ENCODE measurements around the gene KPNA6.
A peak's percentile ranks its signal among the peaks of the same experiment; 100 is the strongest.

Gene KPNA6

GRCh38 chr1:32100359-32100758 is 7.5 kb upstream of the KPNA6 start:
- no peak for DNase-seq (ENCODE audit: extremely low spot score)
- POLR2A ChIA-PET, result no interaction called here
- CTCF ChIA-PET, result interaction anchor here (1.2 to 2.0 kb wide), 4 partner anchors 8 to 62 kb away, joined by 3 to 7 read pairs (median 4); partner anchors contain the start of gene KPNA6
- no peak for TF ChIP-seq CTCF (IDR thresholded peaks at IDR 0.05; ENCODE audit: control extremely low read depth, extremely low read depth, low read depth, missing control alignments)

GRCh38 chr1:32100807-32101708 is 6.8 kb upstream of the KPNA6 start:
- POLR2A ChIA-PET, result interaction anchor here (0.9 kb wide), 1 partner anchor 235 kb away, joined by 3 read pairs; the partner anchor contains the start of gene MARCKSL1
- DNase-seq (ENCODE audit: extremely low spot score), result no peak
- TF ChIP-seq CTCF (IDR thresholded peaks at IDR 0.05; ENCODE audit: control extremely low read depth, extremely low read depth, low read depth, missing control alignments), result no peak
- CTCF ChIA-PET, result interaction anchor here (1.2 to 2.0 kb wide), 5 partner anchors 8 to 63 kb away, joined by 3 to 7 read pairs (median 4); partner anchors contain the start of gene KPNA6

- TF ChIP-seq CTCF (IDR thresholded peaks at IDR 0.05; ENCODE audit: control extremely low read depth, extremely low read depth, low read depth, missing control alignments), result no peak
- no peak for DNase-seq (ENCODE audit: extremely low spot score)
- ChIA-PET CTCF (interaction anchor here (1.0 to 2.2 kb wide), 2 partner anchors 24 to 31 kb away, joined by 4 to 8 read pairs; partner anchors contain the start of gene TMEM39B), POLR2A (interaction anchor here (0.6 kb wide), 2 partner anchors 168 to 256 kb away, joined by 3 read pairs; no protein-coding TSS in a partner anchor)
These were observed 3.7 kb upstream of the KPNA6 start for GRCh38 chr1:32104127-32104526.

- TF ChIP-seq CTCF (IDR thresholded peaks at IDR 0.05; ENCODE audit: control extremely low read depth, extremely low read depth, low read depth, missing control alignments), result no peak
- POLR2A ChIA-PET, result no interaction called here
- DNase-seq (ENCODE audit: extremely low spot score), result no peak
- CTCF ChIA-PET, result no interaction called here
These were observed 2.5 kb upstream of the KPNA6 start for GRCh38 chr1:32105338-32105737.

GRCh38 chr1:32106663-32107275 is 1.1 kb upstream of the KPNA6 start:
- ChIA-PET POLR2A (interaction anchor here (1.3 kb wide), 2 partner anchors 34 to 229 kb away, joined by 5 to 9 read pairs; partner anchors contain the start of genes MARCKSL1 and TMEM39B), CTCF (interaction anchor here (1.9 to 2.5 kb wide), 4 partner anchors 9 to 47 kb away, joined by 5 to 24 read pairs (median 10); partner anchors contain the start of gene TMEM39B)
- no peak for TF ChIP-seq CTCF (IDR thresholded peaks at IDR 0.05; ENCODE audit: control extremely low read depth, extremely low read depth, low read depth, missing control alignments)
- no peak for DNase-seq (ENCODE audit: extremely low spot score)

GRCh38 chr1:32111040-32111623 is 3.3 kb downstream of the KPNA6 start:
- CTCF ChIA-PET, result interaction anchor here (0.9 to 5.0 kb wide), 6 partner anchors 10 to 173 kb away, joined by 3 to 45 read pairs (median 3); partner anchors contain the start of genes CCDC28B and PTP4A2
- DNase-seq (ENCODE audit: extremely low spot score), result peak; percentile 36
- no peak for TF ChIP-seq CTCF (IDR thresholded peaks at IDR 0.05; ENCODE audit: control extremely low read depth, extremely low read depth, low read depth, missing control alignments)
- POLR2A ChIA-PET, result interaction anchor here (0.6 to 0.7 kb wide), 2 partner anchors 95 to 225 kb away, joined by 3 read pairs; partner anchors contain the start of gene MARCKSL1
